ENCODE results near the gene XYLB.

DNA sequence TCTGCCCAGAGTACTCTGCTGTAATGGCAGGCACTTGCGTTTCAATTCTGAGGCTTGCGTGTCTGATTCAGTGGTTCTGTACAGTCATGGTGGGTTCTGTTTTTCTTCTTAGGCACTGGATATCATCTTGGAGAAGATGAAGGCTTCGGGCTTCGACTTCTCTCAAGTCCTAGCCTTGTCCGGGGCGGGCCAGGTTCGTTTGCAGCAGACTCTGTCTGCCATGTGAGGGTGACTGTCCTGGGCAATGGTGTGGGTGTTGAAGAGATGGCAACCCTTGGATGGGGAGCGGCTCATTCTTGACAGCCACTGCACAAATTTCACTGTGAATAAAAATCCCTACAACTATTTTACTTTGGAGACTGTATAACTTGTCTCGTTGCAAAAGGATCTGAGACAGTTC is 16.2 kb downstream of the XYLB start:
- TF ChIP-seq EZH2 (IDR thresholded peaks at IDR 0.05; ENCODE audit: borderline replicate concordance, low read depth, low read length, severe bottlenecking), result no peak
- TF ChIP-seq, protein P1, sequence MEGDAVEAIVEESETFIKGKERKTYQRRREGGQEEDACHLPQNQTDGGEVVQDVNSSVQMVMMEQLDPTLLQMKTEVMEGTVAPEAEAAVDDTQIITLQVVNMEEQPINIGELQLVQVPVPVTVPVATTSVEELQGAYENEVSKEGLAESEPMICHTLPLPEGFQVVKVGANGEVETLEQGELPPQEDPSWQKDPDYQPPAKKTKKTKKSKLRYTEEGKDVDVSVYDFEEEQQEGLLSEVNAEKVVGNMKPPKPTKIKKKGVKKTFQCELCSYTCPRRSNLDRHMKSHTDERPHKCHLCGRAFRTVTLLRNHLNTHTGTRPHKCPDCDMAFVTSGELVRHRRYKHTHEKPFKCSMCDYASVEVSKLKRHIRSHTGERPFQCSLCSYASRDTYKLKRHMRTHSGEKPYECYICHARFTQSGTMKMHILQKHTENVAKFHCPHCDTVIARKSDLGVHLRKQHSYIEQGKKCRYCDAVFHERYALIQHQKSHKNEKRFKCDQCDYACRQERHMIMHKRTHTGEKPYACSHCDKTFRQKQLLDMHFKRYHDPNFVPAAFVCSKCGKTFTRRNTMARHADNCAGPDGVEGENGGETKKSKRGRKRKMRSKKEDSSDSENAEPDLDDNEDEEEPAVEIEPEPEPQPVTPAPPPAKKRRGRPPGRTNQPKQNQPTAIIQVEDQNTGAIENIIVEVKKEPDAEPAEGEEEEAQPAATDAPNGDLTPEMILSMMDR (IDR thresholded peaks at IDR 0.05; ENCODE audit: borderline replicate concordance, extremely low read depth, low read length, poor library complexity, severe bottlenecking), result no peak

Data from DND-41 (cell line).